Astrocyte of the cerebellum (primary cell): ENCODE data around the gene METTL14.

Experiments used
- DNase-seq: peaks from one replicate; pipeline ENCODE4 v3.0.0-alpha.2; 2011; ENCODE audit warnings: low read depth
- H3K4me3 ChIP-seq: 2 replicates; pipeline ENCODE4 v1.5.1; 2011; ENCODE audit warnings: mild to moderate bottlenecking, low read depth, low read length, moderate library complexity
- in situ Hi-C: cut with HindIII; loops from 2 replicates; pipeline ENCODE4 v1.10.0; 2017; ENCODE audit warnings: low sequenced_read_pairs
- TF ChIP-seq, protein P1 (sequence below): IDR thresholded peaks from 2 replicates; pipeline ENCODE4 v1.5.1; 2012; ENCODE audit warnings: low read length, low read depth, moderate library complexity, mild to moderate bottlenecking; ENCODE audit errors: missing control alignments

The METTL14 gene

DNA sequence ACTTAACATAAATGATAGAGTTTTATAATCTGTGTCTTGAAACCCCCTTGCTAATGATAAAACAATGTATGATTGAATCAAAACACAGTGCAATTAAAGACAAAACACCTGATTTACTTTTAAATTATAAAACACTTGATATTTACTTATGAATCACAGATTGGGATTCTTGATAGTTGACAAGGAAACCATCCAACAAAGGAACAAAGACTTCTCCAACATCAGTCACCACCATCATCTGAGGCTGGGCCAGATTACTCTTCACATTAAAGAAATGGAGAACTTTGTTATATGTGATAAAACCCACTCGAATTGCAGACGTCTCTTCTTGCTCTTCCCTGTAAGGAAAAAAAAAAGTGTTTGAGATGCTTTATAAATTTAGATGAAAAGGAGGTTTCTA, 67.4 kb downstream of the METTL14 start:
- no peak overlapping the region for H3K4me3 ChIP-seq
- no peak for DNase-seq
- in situ Hi-C loops = no loop called here

DNA sequence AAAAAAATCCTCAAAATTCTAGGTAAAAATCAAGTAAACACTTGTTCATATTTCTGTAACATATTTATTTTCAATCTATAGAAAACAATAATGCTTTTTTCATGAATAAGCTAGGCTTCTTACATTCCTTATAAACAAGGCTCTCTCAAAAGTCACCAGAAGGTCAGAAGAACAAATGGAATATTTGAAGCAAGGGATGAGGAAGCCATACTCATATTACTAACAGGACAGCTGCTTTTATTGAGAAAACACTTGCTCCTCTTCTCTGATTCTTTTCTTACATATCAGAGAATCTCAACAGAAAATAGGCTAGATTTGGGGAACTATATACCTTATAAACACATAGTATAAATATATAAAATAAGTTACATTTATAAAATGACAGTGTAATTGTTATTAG, 67.9 kb downstream of the METTL14 start:
- no peak for DNase-seq
- TF ChIP-seq, protein P1, sequence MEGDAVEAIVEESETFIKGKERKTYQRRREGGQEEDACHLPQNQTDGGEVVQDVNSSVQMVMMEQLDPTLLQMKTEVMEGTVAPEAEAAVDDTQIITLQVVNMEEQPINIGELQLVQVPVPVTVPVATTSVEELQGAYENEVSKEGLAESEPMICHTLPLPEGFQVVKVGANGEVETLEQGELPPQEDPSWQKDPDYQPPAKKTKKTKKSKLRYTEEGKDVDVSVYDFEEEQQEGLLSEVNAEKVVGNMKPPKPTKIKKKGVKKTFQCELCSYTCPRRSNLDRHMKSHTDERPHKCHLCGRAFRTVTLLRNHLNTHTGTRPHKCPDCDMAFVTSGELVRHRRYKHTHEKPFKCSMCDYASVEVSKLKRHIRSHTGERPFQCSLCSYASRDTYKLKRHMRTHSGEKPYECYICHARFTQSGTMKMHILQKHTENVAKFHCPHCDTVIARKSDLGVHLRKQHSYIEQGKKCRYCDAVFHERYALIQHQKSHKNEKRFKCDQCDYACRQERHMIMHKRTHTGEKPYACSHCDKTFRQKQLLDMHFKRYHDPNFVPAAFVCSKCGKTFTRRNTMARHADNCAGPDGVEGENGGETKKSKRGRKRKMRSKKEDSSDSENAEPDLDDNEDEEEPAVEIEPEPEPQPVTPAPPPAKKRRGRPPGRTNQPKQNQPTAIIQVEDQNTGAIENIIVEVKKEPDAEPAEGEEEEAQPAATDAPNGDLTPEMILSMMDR = no peak
- H3K4me3 ChIP-seq = no peak overlapping the region
- in situ Hi-C loops = no loop called here

More for the DNA sequence above, 67.4 kb downstream of the METTL14 start:
- TF ChIP-seq, protein P1 = no peak

DNA sequence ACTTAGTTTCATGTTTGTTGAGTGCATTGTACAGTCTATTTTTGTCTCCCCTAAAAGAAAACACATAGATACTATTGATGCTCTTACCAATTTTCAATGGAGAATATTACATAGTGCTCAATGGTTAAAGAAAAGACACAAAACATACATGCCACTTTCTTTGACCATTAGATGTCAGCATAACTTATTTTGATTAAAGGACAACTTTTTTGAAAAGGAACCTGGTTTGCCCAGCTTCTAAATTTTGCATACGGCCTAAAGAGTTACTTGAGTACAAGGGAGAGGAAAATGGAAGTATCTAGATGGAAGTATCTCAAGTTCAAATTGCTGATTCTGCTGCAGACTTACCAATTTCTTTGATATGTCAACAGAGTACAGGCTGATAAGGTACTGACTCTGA, 68.5 kb downstream of the METTL14 start:
- TF ChIP-seq, protein P1 = no peak
- H3K4me3 ChIP-seq = no peak overlapping the region
- in situ Hi-C loops = no loop called here
- no peak for DNase-seq

DNA sequence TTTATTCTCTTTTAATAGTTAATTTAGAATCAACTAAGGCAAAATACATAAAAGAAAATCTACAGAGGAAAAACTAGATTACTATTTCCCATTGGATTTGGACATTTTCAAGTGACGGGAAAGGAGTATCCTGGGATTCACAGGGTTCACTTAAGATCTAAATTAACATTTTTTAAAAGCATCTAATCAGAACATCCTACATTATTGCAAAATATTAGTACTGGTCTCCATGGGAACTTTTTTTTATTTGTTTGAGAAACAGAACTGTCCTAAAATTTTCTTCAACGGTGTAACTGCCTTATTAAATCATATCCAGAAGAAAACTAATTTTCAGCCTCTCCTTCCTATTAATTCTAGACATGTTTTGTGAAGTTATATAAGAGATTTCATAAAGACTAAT, 69.7 kb downstream of the METTL14 start:
- DNase-seq = no peak
- TF ChIP-seq, protein P1 = no peak
- in situ Hi-C loops = no loop called here
- H3K4me3 ChIP-seq = no peak overlapping the region

DNA sequence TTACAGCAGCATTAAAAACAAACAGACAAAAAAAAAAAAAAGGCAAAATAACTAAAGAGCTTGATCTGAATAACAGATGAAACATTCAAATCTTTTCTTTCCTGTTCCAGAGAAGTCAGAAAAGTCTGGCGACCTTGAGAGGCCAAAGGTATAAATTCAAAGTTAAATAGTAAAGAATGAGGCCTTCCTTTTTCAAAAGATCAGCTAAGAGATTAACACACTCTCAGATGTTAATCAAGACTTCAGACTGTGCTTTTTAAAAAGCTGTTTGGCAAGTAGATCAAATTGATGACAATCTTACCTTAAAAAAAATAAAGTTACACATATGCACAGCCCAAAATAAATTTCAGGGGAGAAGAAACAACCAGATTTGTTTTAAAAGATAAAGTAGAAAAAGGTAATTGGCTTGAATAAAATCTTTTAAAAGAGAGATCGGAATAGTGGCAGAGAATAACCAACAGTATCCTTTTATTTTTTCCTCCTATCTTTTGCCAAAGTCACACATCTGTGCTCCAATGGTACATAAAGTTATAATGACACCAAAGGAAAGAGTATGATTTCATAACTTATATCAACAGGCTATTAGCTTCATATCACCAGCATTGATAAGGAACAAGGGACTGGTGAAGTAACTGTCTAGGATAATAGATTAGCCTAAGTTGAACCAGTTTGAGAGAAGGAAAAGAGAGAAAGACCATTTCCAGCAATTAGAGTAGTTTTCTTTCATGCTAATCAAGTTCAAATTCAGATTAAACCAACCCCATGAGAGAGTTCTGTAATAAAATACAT, 70.4 kb downstream of the METTL14 start:
- in situ Hi-C loops = no loop called here
- DNase-seq = no peak
- TF ChIP-seq, protein P1 = no peak
- H3K4me3 ChIP-seq = no peak overlapping the region

DNA sequence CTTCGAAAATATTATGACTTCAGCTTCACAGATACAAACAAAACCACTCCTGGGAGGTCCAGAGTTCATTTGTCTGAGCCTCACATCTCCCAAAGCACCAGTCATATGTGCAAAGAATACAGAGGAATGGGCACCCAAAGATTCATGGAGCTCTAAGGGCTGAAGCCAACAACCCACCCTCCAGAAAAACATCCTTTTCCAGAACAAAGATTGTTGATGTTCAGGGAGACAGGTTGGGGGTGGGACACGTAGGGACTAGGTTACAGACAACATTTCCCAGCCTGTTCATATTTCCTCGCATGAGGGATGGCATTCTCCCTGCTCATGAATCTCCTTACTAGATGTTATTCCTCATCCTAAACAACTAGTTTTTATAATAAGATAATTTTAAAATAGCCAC, 71.2 kb downstream of the METTL14 start:
- TF ChIP-seq, protein P1 = no peak
- DNase-seq = no peak
- in situ Hi-C loops = no loop called here
- H3K4me3 ChIP-seq = no peak overlapping the region
